ENCODE results near the gene HSD11B2.
A peak's percentile ranks its signal among the peaks of the same experiment; 100 is the strongest.

HSD11B2 gene

DNA sequence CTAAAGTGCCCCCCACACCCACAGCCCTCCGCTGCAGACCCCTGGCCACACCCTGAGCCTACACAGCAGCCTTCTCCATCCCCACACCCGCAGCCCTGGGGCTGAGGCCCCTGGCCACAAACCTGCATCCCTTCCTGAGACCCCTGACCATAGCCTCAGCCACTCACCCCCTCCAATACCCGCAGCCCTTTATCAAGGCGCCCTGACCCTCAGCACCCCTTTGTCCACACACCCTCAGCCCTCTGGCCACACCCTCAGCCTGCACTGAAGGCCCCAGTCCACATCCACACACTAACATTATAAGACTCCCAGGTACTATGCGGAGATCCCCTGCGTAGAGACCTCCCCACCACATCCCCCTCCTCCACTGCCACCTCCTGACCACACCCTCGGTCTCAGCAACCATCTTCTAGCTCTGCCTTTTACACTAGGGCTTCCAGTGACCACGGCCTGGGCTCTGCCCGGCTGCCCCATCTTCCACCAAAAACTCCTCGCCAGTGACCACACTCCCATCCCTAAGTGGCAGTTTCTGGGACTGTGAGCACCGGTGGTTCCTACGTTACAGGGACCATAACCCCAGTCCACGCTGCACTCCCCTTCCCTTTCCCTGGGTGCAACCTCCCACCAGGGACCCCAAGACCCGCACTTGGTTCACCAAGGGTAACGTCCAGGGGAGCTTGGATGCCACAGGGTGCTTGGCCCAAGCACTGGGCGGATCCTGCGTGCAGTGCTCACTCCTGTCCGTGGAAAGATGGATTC, 38.4 kb upstream of the HSD11B2 start:
- H3K36me3 Mint-ChIP-seq (ENCODE audit: low read depth): no peaks in the 10 kb centered on the region
- H3K9me3 Mint-ChIP-seq: no peaks in the 10 kb centered on the region
- H3K27ac Mint-ChIP-seq: peak overlapping the region; percentile 36 to 83 (median 77)
- H3K4me1 Mint-ChIP-seq: peaks cover 36% of the 10 kb centered on the region
- peak overlapping the region; percentile 78 to 83 (median 79) for H3K4me3 Mint-ChIP-seq
- H3K27me3 Mint-ChIP-seq (ENCODE audit: low read depth): peaks cover 18% of the 10 kb centered on the region
- TF ChIP-seq CTCF (IDR thresholded peaks at IDR 0.05; ENCODE audit: unreplicated experiment in 3 of 3): no peak

DNA sequence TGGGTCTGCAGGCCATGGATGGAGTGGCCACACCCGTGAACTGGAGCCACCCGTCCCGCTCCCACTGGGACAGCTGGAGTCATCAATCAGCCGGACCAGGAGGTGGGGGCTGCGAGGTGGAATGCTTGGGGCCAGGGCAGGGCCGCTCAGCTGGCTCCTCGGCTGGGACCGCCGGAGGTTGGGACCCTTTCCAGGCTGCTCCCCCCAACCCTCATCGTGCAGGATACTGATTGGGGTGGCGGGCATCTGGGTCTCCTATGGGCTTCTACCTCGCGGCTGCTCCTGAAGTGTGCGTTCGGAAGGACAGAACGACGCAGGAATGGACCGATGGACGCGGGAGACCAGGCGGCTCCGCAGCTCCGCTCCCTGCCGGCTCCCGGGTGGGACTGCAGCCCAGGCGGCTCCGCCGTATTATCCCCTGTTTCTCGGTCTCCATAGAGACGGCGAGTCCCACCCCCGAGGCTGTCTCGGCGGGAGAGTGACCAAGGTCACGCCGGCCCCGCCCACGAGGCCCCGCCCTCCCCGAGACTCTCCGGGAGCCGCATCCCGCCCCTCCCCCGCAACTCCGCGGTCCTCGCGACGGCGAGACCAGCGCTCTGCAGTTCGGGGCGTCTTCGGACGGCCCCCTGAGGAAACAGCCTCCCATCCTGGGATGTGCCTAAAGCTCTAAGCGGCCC, 37.7 kb upstream of the HSD11B2 start, which contains the start of gene TPPP3:
TPPP3 (minus strand) TSS at position 388 of the 677 bp plus-strand sequence. CDS start 2,387 bp downstream, outside the sequence.
- Mint-ChIP-seq H3K27ac (peak within 1 kb of the TSS; percentile 73 to 88 (median 77)), H3K9me3 (no peaks in the 10 kb centered on the region), H3K4me3 (peak within 1 kb of the TSS; percentile 78 to 83 (median 79)), H3K4me1 (peaks cover 38% of the 10 kb centered on the region), H3K27me3 (ENCODE audit: low read depth) (peaks cover 19% of the 10 kb centered on the region), H3K36me3 (ENCODE audit: low read depth) (no peaks in the 10 kb centered on the region)
- peak; percentile 70 to 94 (median 86) for TF ChIP-seq CTCF (IDR thresholded peaks at IDR 0.05; ENCODE audit: unreplicated experiment in 3 of 3)

DNA sequence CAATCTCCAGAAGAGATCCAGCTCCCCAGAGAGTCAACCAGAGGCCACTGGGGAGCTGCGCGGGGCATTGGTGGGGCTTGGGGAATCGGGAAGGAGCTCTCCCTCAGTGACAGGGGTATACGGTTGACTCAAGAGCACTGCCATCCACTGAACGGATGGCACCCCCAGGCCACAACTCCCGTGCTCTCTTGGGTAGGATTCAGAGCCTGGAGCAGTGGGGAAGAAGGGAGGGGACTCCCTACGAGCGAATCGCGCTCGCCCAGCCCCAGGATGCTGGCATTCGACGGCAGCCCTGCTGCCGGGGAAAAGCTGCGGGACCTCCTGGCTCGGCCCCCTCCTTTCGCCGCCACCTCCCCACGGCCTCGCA, 37.1 kb upstream of the HSD11B2 start:
- Mint-ChIP-seq H3K9me3 (no peaks in the 10 kb centered on the region), H3K4me3 (peak overlapping the region; percentile 75 to 79 (median 78)), H3K36me3 (ENCODE audit: low read depth) (no peaks in the 10 kb centered on the region), H3K4me1 (peaks cover 39% of the 10 kb centered on the region), H3K27me3 (ENCODE audit: low read depth) (peaks cover 20% of the 10 kb centered on the region), H3K27ac (peak overlapping the region; percentile 69 to 88 (median 73))
- no peak for TF ChIP-seq CTCF (IDR thresholded peaks at IDR 0.05; ENCODE audit: unreplicated experiment in 3 of 3)

- Mint-ChIP-seq H3K9me3 (no peaks in the 10 kb centered on the region), H3K4me1 (peaks cover 35% of the 10 kb centered on the region), H3K36me3 (ENCODE audit: low read depth) (no peaks in the 10 kb centered on the region), H3K4me3 (peak overlapping the region; percentile 75 to 79 (median 78)), H3K27me3 (ENCODE audit: low read depth) (peaks cover 20% of the 10 kb centered on the region), H3K27ac (peak overlapping the region; percentile 69 to 88 (median 73))
- no peak for TF ChIP-seq CTCF (IDR thresholded peaks at IDR 0.05; ENCODE audit: unreplicated experiment in 3 of 3)
These were observed 36.5 kb upstream of the HSD11B2 start for GRCh38 chr16:67394155-67395104.

- Mint-ChIP-seq H3K36me3 (ENCODE audit: low read depth) (no peaks in the 10 kb centered on the region), H3K27me3 (ENCODE audit: low read depth) (peaks cover 20% of the 10 kb centered on the region), H3K4me3 (peak overlapping the region in 2 of 3 experiments; percentile 41 to 49), H3K4me1 (peaks cover 36% of the 10 kb centered on the region), H3K9me3 (no peaks in the 10 kb centered on the region), H3K27ac (peak overlapping the region in 2 of 3 experiments; percentile 38 to 39)
- no peak for TF ChIP-seq CTCF (IDR thresholded peaks at IDR 0.05; ENCODE audit: unreplicated experiment in 3 of 3)
These were observed 35.8 kb upstream of the HSD11B2 start for GRCh38 chr16:67395105-67395457.

All from nephron (organoid).